Mucosa of stomach (tissue), 1 donor: ENCODE measurements around the gene AGPAT2.
"Not testable (repeated sequence)": the region's sequence is repeated elsewhere in the genome, so short reads cannot be mapped to it uniquely, and the experiment has no call there.

Experiments
- H3K27me3 ChIP-seq: one replicate; pipeline ENCODE4 v1.7.0; 2013; ENCODE audit warnings: mild to moderate bottlenecking, low read length; ENCODE audit not compliant: control insufficient read depth, insufficient read depth
- H3K36me3 ChIP-seq: one replicate; pipeline ENCODE4 v1.7.0; 2013; ENCODE audit warnings: low read length; ENCODE audit not compliant: control insufficient read depth, insufficient read depth
- H3K4me1 ChIP-seq: one replicate; pipeline ENCODE4 v1.7.0; 2013; ENCODE audit warnings: mild to moderate bottlenecking, low read length; ENCODE audit not compliant: control insufficient read depth, insufficient read depth
- H3K4me3 ChIP-seq: one replicate; pipeline ENCODE4 v1.7.0; 2013; ENCODE audit warnings: low read length
- H3K9ac ChIP-seq: one replicate; pipeline ENCODE4 v1.7.0; 2013; ENCODE audit warnings: mild to moderate bottlenecking, low read length, moderate library complexity
- H3K9me3 ChIP-seq: one replicate; pipeline ENCODE4 v1.7.0; 2013; ENCODE audit warnings: mild to moderate bottlenecking, low read length, moderate library complexity; ENCODE audit not compliant: control insufficient read depth
- donor health status: Pancreatic carcinoma.

The AGPAT2 gene

GRCh38 chr9:136632072-136632471 is 55.2 kb downstream of the AGPAT2 start:
- H3K9me3 ChIP-seq, H3K36me3 ChIP-seq, H3K4me3 ChIP-seq, H3K9ac ChIP-seq: not testable (repeated sequence)
- Histone ChIP-seq H3K27me3 (peaks cover 39% of the 10 kb centered on the region), H3K4me1 (peaks cover 46% of the 10 kb centered on the region)

- no peaks in the 10 kb centered on the region for H3K36me3 ChIP-seq
- H3K9me3 ChIP-seq, result no peaks in the 10 kb centered on the region
- H3K4me1 ChIP-seq, result peaks cover 50% of the 10 kb centered on the region
- no peak overlapping the region for H3K9ac ChIP-seq
- peaks cover 39% of the 10 kb centered on the region for H3K27me3 ChIP-seq
- no peak overlapping the region for H3K4me3 ChIP-seq
Measured at GRCh38 chr9:136631038-136632000, 55.9 kb downstream of the AGPAT2 start.

DNA sequence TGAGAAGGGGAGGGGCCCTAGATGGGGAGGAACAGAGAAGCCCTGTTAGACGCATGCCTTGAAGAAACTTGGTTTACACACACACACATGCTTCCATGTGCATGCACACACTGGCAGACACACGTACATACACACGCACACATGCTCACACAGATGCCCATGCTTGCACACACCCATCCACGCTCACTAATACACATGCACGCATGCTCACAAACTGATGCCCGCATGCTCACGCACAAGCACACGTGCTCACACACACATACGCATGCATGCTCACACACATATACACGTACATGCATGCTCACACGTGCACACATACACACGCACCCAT is 56.6 kb downstream of the AGPAT2 start:
- no peak overlapping the region for H3K9ac ChIP-seq
- peaks cover 57% of the 10 kb centered on the region for H3K4me1 ChIP-seq

DNA sequence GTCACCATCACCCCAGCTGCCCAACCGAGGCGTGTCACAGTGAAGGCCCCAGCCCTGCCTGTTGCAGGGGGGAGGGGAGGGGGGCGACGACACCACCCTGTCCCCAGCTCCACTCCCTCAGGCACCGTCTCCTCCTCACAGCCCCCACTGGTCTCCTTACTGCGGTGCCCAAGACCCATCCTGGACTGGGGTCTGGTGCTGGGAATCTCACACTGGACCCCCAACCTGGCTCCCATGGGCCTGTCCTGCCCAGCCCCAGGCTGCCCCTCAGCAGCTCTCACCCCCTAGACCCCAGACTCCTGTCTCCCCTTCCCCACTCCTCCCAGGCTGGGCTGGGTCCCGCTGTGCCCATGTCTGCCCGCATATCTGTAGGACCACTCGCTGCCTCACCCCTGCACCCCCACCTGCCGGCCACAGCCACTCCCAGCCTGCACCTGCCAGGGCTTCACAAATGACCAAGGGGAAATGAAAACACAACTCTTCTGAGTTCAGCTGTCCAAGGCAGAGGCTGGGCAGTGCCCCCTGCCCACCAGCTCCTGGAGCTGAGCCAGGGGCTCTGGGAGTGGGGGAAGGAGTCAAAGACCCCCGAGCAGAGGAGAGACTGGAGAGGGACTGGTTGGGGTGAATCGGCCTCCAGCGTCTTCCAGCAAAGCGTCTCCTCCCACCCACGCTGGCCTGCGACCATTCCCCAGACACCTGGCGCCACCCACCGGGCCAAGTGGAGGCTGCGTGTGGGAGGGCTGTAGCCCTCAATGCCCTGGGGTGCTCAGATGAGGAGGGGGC is 57.2 kb downstream of the AGPAT2 start:
- no peaks in the 10 kb centered on the region for H3K36me3 ChIP-seq
- peaks cover 63% of the 10 kb centered on the region for H3K4me1 ChIP-seq
- peaks cover 36% of the 10 kb centered on the region for H3K27me3 ChIP-seq
- no peak overlapping the region for H3K9ac ChIP-seq
- no peak overlapping the region for H3K4me3 ChIP-seq
- no peaks in the 10 kb centered on the region for H3K9me3 ChIP-seq

More for the DNA sequence above, 56.6 kb downstream of the AGPAT2 start:
- no peaks in the 10 kb centered on the region for H3K36me3 ChIP-seq
- H3K27me3 ChIP-seq, result peaks cover 39% of the 10 kb centered on the region
- H3K9me3 ChIP-seq, result no peaks in the 10 kb centered on the region
- no peak overlapping the region for H3K4me3 ChIP-seq

DNA sequence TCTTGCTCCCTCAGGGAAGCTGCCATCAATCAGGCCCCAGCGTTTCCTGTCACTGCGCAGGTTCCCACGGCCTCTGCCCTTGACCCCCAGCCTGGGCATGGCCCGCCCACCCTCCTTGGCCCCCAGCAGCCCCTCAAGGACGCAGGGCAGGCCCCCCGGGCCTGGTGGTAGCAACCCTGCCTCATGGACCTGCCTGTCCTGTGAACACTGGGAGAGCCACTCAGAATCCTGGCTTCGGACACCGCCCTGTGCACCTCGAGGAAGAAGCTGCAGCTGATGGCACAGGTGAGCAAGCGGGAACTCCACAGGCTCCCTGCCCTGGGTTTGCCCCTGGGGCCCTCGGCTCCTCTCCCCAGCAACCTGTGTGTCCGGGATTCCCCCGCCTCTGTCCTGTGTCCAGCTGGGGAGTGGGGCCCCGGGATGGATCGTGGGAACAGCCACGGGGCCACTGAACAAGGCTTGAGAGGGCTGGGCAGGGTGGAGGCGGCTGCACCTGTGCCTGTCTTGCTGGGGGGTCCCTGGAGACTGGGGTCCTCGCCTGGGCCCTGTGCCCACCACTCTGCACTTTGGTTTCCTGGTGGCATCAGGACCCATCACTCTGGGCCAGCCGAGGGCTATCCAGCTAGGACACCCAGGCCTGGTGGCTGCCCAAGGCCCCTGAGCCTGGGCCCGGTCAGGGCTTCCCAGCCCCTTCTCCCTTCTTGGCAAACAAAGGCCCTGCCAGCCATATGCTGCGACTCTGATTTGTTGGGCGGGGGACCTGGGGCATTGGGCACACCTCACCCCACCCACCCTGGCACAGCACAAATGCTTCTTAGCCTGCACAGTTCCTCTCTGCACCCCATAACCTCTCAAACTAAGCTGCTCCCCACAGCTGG is 58.0 kb downstream of the AGPAT2 start:
- Histone ChIP-seq H3K9ac (no peak overlapping the region), H3K4me3 (no peak overlapping the region), H3K27me3 (peaks cover 36% of the 10 kb centered on the region), H3K4me1 (peaks cover 71% of the 10 kb centered on the region), H3K9me3 (no peaks in the 10 kb centered on the region), H3K36me3 (no peaks in the 10 kb centered on the region)

DNA sequence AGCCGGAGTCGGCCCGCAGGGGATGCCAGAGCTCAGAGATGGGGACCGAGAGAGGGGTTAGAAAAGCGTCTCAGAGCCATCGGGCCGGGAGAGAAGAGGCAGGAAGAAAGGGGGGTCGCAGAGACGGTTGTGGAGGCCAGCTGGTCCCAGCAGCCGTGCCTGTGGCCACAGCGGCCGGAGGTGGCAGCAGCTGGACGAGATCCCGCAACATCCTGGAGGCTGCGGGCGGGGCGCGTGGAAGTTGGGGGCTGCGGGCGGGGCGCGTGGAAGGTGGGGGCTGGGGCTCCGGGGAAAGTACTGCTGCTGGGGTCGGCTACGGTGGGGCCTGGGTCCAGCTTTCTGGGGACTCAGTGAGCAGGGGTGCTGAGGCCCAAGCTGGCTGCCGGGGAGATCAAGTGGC is 59.0 kb downstream of the AGPAT2 start:
- Histone ChIP-seq H3K9ac (no peak overlapping the region), H3K4me1 (peaks cover 71% of the 10 kb centered on the region), H3K27me3 (peaks cover 37% of the 10 kb centered on the region), H3K9me3 (no peaks in the 10 kb centered on the region), H3K4me3 (no peak overlapping the region), H3K36me3 (no peaks in the 10 kb centered on the region)

DNA sequence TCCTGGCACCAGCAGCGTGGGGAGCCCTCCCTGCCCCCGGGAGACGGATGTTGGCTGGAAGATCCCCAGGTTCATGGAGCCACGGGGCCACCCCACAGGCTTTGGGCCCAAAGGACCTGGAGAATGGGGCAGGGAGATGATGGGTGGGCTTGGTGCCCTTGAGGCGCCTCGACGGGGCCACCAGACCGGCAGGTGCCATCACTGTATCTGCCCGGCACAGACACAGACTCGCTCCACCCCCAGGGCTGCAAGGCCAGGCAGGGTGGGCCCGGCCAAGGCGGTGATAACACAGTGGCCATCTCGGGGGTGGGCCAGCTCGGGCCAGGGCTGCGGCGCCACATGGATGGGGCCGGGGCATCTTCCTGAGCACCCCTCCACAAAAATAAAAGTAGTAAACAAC is 59.6 kb downstream of the AGPAT2 start:
- Histone ChIP-seq H3K4me3 (no peak overlapping the region), H3K27me3 (peaks cover 43% of the 10 kb centered on the region), H3K9ac (no peak overlapping the region), H3K36me3 (no peaks in the 10 kb centered on the region), H3K4me1 (peaks cover 71% of the 10 kb centered on the region), H3K9me3 (no peaks in the 10 kb centered on the region)

- H3K4me1 ChIP-seq, result peaks cover 71% of the 10 kb centered on the region
Measured at GRCh38 chr9:136626740-136627642, 60.3 kb downstream of the AGPAT2 start.

GRCh38 chr9:136626066-136626725 is 61.1 kb downstream of the AGPAT2 start:
- Histone ChIP-seq H3K9me3 (no peaks in the 10 kb centered on the region), H3K9ac (no peak overlapping the region), H3K4me1 (peaks cover 66% of the 10 kb centered on the region), H3K27me3 (peaks cover 44% of the 10 kb centered on the region), H3K4me3 (no peak overlapping the region), H3K36me3 (no peaks in the 10 kb centered on the region)

More at GRCh38 chr9:136626740-136627642, 60.3 kb downstream of the AGPAT2 start:
- Histone ChIP-seq H3K27me3 (peaks cover 48% of the 10 kb centered on the region), H3K36me3 (no peaks in the 10 kb centered on the region), H3K9ac (no peak overlapping the region), H3K4me3 (no peak overlapping the region), H3K9me3 (no peaks in the 10 kb centered on the region)

DNA sequence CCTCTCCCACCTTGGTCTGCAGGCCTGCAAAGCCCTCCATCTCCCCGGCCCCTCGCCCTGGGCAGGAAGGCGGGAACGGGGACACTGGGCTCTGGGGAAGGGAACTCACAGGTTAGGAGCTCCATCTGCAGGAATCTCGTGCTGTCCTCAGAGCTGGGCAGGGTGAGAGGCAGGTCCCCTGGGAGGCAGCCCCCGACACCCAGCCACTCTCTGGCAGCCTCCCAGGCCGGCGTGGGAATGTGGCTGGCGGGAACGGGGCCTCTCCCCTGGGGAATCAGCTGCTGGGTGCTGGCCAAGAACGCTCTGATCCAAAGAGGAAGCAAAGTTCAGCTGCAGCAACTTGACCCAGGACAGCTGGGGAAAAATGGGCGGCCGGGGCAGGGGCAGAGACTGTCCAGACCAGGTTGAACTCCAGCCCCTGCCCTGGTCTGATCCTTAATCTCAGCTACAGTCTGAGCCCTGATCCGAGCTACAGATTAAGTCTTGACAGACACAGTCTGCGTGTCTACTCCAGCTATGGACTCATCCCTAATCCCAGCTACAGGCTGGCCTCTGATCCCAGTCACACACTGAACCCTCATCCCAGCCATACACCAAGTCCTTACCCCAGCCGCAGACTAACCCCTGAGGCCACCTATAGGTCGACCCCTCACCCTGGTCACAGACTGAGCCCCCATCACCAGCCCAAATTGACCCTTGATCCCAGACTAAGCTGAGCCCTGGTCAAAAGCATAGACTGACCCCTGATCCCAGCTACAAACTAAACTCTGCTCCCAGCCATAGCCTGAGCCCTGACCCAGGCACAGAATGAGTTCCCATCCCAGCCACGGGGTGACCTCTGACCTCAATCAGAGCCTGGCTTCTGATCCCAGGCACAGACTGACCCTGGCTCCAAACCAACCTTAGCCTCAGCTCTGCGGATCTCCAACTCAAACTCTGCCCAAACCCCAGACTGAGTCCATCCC is 61.9 kb downstream of the AGPAT2 start:
- Histone ChIP-seq H3K4me3 (no peak overlapping the region), H3K9me3 (no peaks in the 10 kb centered on the region), H3K9ac (no peak overlapping the region), H3K4me1 (peaks cover 62% of the 10 kb centered on the region), H3K27me3 (peaks cover 44% of the 10 kb centered on the region), H3K36me3 (no peaks in the 10 kb centered on the region)
